Osteoblast (primary cell): ENCODE measurements around the gene IGSF3. TPM values are rescaled to one million over a fixed set of nuclear protein-coding genes. Genes with fewer than 3 reads are reported as not detected.
"Not testable (repeated sequence)": the region's sequence is repeated elsewhere in the genome, so short reads cannot be mapped to it uniquely, and the experiment has no call there.

Experiments
- DNase-seq: peaks from one replicate; pipeline ENCODE4 v3.0.0; 2011; ENCODE audit warnings: low spot score, mixed read lengths; ENCODE audit not compliant: insufficient read length; ENCODE audit errors: missing footprints
- H2AFZ ChIP-seq: 2 replicates; pipeline ENCODE4 v1.6.0; 2011; ENCODE audit warnings: mild to moderate bottlenecking, low read length
- H3K27ac ChIP-seq: 2 replicates; pipeline ENCODE4 v1.5.1; 2011; ENCODE audit warnings: mild to moderate bottlenecking, low read depth, low read length, moderate library complexity
- H3K27me3 ChIP-seq: 2 replicates; pipeline ENCODE4 v1.6.0; 2012; ENCODE audit warnings: mild to moderate bottlenecking, control low read depth, inconsistent platforms, low read length, moderate library complexity; ENCODE audit not compliant: insufficient read depth
- H3K36me3 ChIP-seq: 2 replicates; pipeline ENCODE4 v1.5.1; 2011; ENCODE audit warnings: mild to moderate bottlenecking, low read length, control low read depth, moderate library complexity; ENCODE audit not compliant: insufficient read depth
- H3K4me1 ChIP-seq: 2 replicates; pipeline ENCODE4 v1.5.1; 2011; ENCODE audit warnings: mild to moderate bottlenecking, low read length, control low read depth, moderate library complexity; ENCODE audit not compliant: insufficient read depth
- H3K4me2 ChIP-seq: 2 replicates; pipeline ENCODE4 v1.6.0; 2011; ENCODE audit warnings: mild to moderate bottlenecking, low read length; ENCODE audit not compliant: insufficient read depth
- H3K4me3 ChIP-seq: fragments of 200-600 bp; sonication (generic); 3 replicates; pipeline ENCODE4 v1.5.1; 2012; ENCODE audit warnings: mild to moderate bottlenecking, low read length, inconsistent platforms; ENCODE audit not compliant: insufficient read depth
- H3K79me2 ChIP-seq: 2 replicates; pipeline ENCODE4 v1.6.0; 2012; ENCODE audit warnings: mild to moderate bottlenecking, low read length, control low read depth, inconsistent platforms; ENCODE audit not compliant: insufficient read depth
- H3K9me3 ChIP-seq: 2 replicates; pipeline ENCODE4 v1.5.1; 2011; ENCODE audit warnings: low read depth, low read length, control low read depth
- H4K20me1 ChIP-seq: 2 replicates; pipeline ENCODE4 v1.6.0; 2012; ENCODE audit warnings: mild to moderate bottlenecking, low read length, control low read depth; ENCODE audit not compliant: insufficient read depth
- CTCF ChIP-seq: IDR thresholded peaks from 2 replicates; pipeline ENCODE4 v1.5.1; 2011; ENCODE audit warnings: mild to moderate bottlenecking, low read depth, low read length, moderate library complexity; ENCODE audit errors: extremely low read depth
- total RNA-seq: library from RNA; depleted of rRNA; stranded (reverse); fragments of >200 nt; gene quantifications from 2 replicates; pipeline ENCODE4 v1.2.3, GENCODE V29; 2012

The IGSF3 gene
- total RNA-seq, 1 donor = under 0.01 TPM

- Histone ChIP-seq H3K9me3 (no peaks in the 10 kb centered on the region), H3K4me3 (no peak overlapping the region), H2AFZ (no peak overlapping the region), H3K4me1 (no peaks in the 10 kb centered on the region), H3K27ac (no peak overlapping the region), H3K27me3 (no peaks in the 10 kb centered on the region), H3K4me2 (no peak overlapping the region), H4K20me1 (no peaks in the 10 kb centered on the region), H3K79me2 (no peaks in the 10 kb centered on the region), H3K36me3 (no peaks in the 10 kb centered on the region)
- DNase-seq = no peak
- TF ChIP-seq CTCF = no peak
Observed at GRCh38 chr1:116628448-116628847, 39.1 kb downstream of the IGSF3 start.

GRCh38 chr1:116627357-116627756, 40.2 kb downstream of the IGSF3 start:
- H3K27me3 ChIP-seq, H3K27ac ChIP-seq, H4K20me1 ChIP-seq, H3K4me1 ChIP-seq, H3K4me3 ChIP-seq, H3K36me3 ChIP-seq, H2AFZ ChIP-seq, H3K4me2 ChIP-seq, H3K9me3 ChIP-seq, H3K79me2 ChIP-seq, DNase-seq: not testable (repeated sequence)

- not testable (repeated sequence) for H3K27me3 ChIP-seq, H2AFZ ChIP-seq, H3K27ac ChIP-seq, H3K79me2 ChIP-seq, H3K4me2 ChIP-seq, H3K9me3 ChIP-seq, H4K20me1 ChIP-seq, DNase-seq, H3K4me1 ChIP-seq, H3K36me3 ChIP-seq, H3K4me3 ChIP-seq
Observed at GRCh38 chr1:116626915-116627314, 40.6 kb downstream of the IGSF3 start.

GRCh38 chr1:116625155-116625554, 42.4 kb downstream of the IGSF3 start:
- not testable (repeated sequence) for H3K27me3 ChIP-seq, H3K4me2 ChIP-seq, H3K9me3 ChIP-seq, H3K4me3 ChIP-seq, H3K36me3 ChIP-seq, H3K27ac ChIP-seq, H3K79me2 ChIP-seq, H2AFZ ChIP-seq, DNase-seq, H4K20me1 ChIP-seq, H3K4me1 ChIP-seq

GRCh38 chr1:116624040-116624439, 43.5 kb downstream of the IGSF3 start:
- H3K79me2 ChIP-seq = no peaks in the 10 kb centered on the region
- no peaks in the 10 kb centered on the region for H3K36me3 ChIP-seq
- no peak overlapping the region for H3K27ac ChIP-seq
- no peaks in the 10 kb centered on the region for H4K20me1 ChIP-seq
- H3K9me3 ChIP-seq = no peaks in the 10 kb centered on the region
- no peaks in the 10 kb centered on the region for H3K4me1 ChIP-seq
- H2AFZ ChIP-seq = no peak overlapping the region
- H3K4me2 ChIP-seq = no peak overlapping the region
- DNase-seq = no peak
- H3K4me3 ChIP-seq = no peak overlapping the region
- TF ChIP-seq CTCF = no peak
- H3K27me3 ChIP-seq = no peaks in the 10 kb centered on the region

- H3K4me2 ChIP-seq, H3K4me3 ChIP-seq, DNase-seq, H3K9me3 ChIP-seq, H4K20me1 ChIP-seq, H3K27me3 ChIP-seq, H3K4me1 ChIP-seq, H3K36me3 ChIP-seq, H3K27ac ChIP-seq, H2AFZ ChIP-seq, H3K79me2 ChIP-seq: not testable (repeated sequence)
Observed at GRCh38 chr1:116622496-116622895, 45.0 kb downstream of the IGSF3 start.

- H3K27me3 ChIP-seq, H3K9me3 ChIP-seq, H3K79me2 ChIP-seq, DNase-seq, H4K20me1 ChIP-seq, H3K4me1 ChIP-seq, H3K4me2 ChIP-seq, H3K27ac ChIP-seq, H2AFZ ChIP-seq, H3K36me3 ChIP-seq, H3K4me3 ChIP-seq: not testable (repeated sequence)
Observed at GRCh38 chr1:116621756-116622155, 45.8 kb downstream of the IGSF3 start.

GRCh38 chr1:116620392-116620791, 47.1 kb downstream of the IGSF3 start:
- not testable (repeated sequence) for H3K4me3 ChIP-seq, H3K79me2 ChIP-seq, DNase-seq

More at GRCh38 chr1:116620392-116620791, 47.1 kb downstream of the IGSF3 start:
- not testable (repeated sequence) for H3K4me2 ChIP-seq, H4K20me1 ChIP-seq, H3K4me1 ChIP-seq, H3K27me3 ChIP-seq, H2AFZ ChIP-seq, H3K36me3 ChIP-seq, H3K9me3 ChIP-seq, H3K27ac ChIP-seq
